GM19438 (cell line): ENCODE data around the gene DNAJC6.
"Not testable (repeated sequence)": the region's sequence is repeated elsewhere in the genome, so short reads cannot be mapped to it uniquely, and the experiment has no call there.

Experiments
- ATAC-seq: cut with Tn5 transposase; IDR thresholded peaks from one replicate; pipeline ENCODE4 v1.9.1; 2021; ENCODE audit warnings: low read depth; ENCODE audit not compliant: unreplicated experiment

The DNAJC6 gene

GRCh38 chr1:65355031-65355712 is 45.8 kb downstream of the DNAJC6 start:
- no peak for ATAC-seq

- ATAC-seq, result no peak
Measured at GRCh38 chr1:65357291-65357960, 48.1 kb downstream of the DNAJC6 start.

GRCh38 chr1:65359888-65360287 is 50.5 kb downstream of the DNAJC6 start:
- ATAC-seq, result no peak

- ATAC-seq, result no peak
Measured at GRCh38 chr1:65360648-65361047, 51.3 kb downstream of the DNAJC6 start.

GRCh38 chr1:65362545-65362944 is 53.2 kb downstream of the DNAJC6 start:
- no peak for ATAC-seq

- no peak for ATAC-seq
Measured at GRCh38 chr1:65363484-65363883, 54.1 kb downstream of the DNAJC6 start.

GRCh38 chr1:65368403-65368802 is 59.1 kb downstream of the DNAJC6 start:
- ATAC-seq, result no peak

- ATAC-seq, result no peak
Measured at GRCh38 chr1:65371544-65371943, 62.2 kb downstream of the DNAJC6 start.

GRCh38 chr1:65372557-65372956 is 63.2 kb downstream of the DNAJC6 start:
- no peak for ATAC-seq

- no peak for ATAC-seq
Measured at GRCh38 chr1:65377496-65378246, 68.3 kb downstream of the DNAJC6 start.

- ATAC-seq, result no peak
Measured at GRCh38 chr1:65378247-65378946, 69.1 kb downstream of the DNAJC6 start.

GRCh38 chr1:65384426-65384825 is 75.1 kb downstream of the DNAJC6 start:
- not testable (repeated sequence) for ATAC-seq

- no peak for ATAC-seq
Measured at GRCh38 chr1:65386439-65386838, 77.1 kb downstream of the DNAJC6 start.

- ATAC-seq, result no peak
Measured at GRCh38 chr1:65387821-65388220, 78.5 kb downstream of the DNAJC6 start.

- ATAC-seq, result no peak
Measured at GRCh38 chr1:65388908-65389695, 79.8 kb downstream of the DNAJC6 start.

GRCh38 chr1:65392497-65392896 is 83.2 kb downstream of the DNAJC6 start:
- no peak for ATAC-seq

GRCh38 chr1:65393347-65393746 is 84.0 kb downstream of the DNAJC6 start:
- ATAC-seq, result peak; percentile 86

- no peak for ATAC-seq
Measured at GRCh38 chr1:65393928-65394327, 84.6 kb downstream of the DNAJC6 start.

GRCh38 chr1:65395887-65396612 is 86.7 kb downstream of the DNAJC6 start:
- ATAC-seq, result no peak

GRCh38 chr1:65398083-65398482 is 88.7 kb downstream of the DNAJC6 start:
- no peak for ATAC-seq
